CD4-positive, alpha-beta T cell treated with Interleukin-17A for 1 hour (primary cell): ENCODE results near the gene CYP2E1.
A peak's percentile ranks its signal among the peaks of the same experiment; 100 is the strongest.
"Not testable (repeated sequence)": the region's sequence is repeated elsewhere in the genome, so short reads cannot be mapped to it uniquely, and the experiment has no call there.

Source experiments
- DNase-seq: peaks from one replicate; pipeline ENCODE4 v3.0.0-alpha.2; 2020

CYP2E1 gene

DNA sequence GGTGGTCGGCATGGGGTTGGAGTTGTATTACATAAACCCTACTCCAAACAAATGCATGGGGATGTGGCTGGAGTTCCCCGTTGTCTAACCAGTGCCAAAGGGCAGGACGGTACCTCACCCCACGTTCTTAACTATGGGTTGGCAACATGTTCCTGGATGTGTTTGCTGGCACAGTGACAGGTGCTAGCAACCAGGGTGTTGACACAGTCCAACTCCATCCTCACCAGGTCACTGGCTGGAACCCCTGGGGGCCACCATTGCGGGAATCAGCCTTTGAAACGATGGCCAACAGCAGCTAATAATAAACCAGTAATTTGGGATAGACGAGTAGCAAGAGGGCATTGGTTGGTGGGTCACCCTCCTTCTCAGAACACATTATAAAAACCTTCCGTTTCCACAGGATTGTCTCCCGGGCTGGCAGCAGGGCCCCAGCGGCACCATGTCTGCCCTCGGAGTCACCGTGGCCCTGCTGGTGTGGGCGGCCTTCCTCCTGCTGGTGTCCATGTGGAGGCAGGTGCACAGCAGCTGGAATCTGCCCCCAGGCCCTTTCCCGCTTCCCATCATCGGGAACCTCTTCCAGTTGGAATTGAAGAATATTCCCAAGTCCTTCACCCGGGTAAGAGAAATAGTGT lies at the start of gene CYP2E1:
CYP2E1 (plus strand) TSS at position 407 of the 632 bp plus-strand sequence; CDS start at position 440, 33 bp downstream.
- DNase-seq: no peak

DNA sequence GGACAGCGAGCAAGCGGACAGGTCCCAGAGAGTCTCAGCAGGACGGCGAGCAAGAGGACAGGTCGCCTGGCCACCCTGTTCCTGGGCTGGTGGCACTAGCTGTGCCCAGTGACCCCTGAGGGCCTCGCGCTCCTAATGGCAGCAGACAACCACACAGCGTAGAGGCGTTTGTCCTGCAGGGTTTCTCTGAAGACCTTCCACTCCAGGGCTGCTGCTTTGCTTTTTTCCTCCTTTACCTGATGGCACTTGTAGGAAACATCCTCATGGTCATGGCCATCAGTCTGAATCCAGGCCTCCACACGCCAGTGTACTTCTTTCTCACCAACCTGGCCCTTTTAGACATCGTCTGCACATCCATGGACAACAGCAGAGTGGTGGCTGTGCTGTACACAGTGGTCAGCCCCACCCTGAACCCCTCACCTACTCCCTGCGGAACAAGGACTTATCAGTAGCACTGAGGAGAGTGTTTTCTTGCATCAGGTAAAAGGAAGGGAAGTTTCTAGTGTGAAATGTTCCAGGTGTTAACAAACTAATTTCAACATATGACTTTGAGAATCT lies 46.0 kb upstream of the CYP2E1 start:
- DNase-seq: no peak

DNA sequence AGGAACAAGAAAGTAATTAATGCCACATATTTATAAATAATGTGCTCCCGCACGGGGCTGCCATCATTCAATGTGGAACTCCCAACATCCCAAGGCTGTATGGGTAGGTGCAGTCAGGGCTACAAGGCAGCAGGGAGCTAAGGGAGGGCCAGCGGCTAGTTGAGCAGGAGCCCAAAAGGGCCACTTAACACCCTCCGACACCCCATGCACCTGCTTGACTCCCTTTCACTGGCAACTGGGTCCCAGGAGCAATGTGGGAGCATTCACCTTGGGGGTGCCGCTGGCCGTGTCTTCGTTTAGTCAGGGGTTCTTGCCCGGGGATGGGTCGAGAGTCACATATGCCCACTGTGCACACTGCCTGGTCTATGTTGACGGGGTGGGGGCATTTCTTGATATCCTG lies 45.5 kb upstream of the CYP2E1 start:
- DNase-seq: no peak

DNA sequence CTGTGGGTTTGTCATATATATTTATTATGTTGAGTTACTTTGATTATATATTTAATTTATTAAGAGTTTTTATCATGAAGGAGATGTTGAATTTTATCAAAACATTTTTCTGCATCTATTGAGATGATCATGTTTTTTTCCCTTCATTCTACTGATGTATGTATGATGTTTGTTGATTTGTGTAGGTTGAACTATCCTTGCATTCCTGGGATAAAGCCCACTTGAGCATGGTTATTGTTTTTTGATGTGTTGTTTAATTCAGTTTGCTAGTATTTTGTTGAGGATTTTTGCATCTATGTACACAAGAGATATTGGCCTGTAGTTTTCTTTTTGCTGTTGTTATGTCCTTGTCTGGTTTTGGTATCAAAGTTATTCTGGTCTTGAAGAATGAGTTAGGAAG lies 42.3 kb upstream of the CYP2E1 start:
- DNase-seq: no peak

DNA sequence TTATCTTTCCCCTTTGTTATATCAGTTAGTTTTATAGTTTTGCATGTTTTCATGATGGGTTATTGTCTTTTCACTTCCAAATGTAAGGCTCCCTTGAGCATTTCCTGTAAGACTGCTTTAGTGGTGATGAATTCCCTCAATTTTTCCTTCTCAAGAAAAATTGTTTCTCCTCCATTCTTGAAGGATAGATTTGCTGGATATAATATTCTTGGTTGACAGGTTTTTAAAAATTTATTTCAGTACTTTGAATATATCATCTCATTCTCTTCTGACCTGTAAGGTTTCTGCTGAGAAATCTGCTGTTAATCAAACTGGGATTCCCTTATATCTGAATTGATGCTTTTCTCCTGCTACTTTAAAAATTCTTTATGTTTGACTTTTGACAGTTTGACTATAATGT lies 40.1 kb upstream of the CYP2E1 start:
- no peak for DNase-seq

DNA sequence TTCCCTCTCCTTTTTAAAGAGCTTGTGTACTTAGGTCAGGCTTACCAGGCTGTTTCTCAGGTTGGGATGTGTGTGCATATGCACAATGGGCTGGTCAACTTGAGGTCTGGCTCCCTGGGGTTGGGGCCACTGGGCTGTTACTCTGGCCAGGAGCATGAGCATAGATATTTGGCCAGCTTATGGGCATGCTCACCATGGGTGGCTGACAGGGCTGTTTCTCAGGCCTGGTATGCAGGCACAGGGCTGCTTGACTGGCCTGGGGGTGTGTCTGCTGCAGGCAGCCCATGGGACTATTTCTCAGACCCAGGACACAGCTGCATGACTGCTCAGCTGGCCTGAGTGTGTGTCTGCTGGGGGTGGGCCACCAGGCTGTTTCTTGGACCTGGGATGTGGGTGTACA lies 38.8 kb upstream of the CYP2E1 start:
- DNase-seq: no peak

DNA sequence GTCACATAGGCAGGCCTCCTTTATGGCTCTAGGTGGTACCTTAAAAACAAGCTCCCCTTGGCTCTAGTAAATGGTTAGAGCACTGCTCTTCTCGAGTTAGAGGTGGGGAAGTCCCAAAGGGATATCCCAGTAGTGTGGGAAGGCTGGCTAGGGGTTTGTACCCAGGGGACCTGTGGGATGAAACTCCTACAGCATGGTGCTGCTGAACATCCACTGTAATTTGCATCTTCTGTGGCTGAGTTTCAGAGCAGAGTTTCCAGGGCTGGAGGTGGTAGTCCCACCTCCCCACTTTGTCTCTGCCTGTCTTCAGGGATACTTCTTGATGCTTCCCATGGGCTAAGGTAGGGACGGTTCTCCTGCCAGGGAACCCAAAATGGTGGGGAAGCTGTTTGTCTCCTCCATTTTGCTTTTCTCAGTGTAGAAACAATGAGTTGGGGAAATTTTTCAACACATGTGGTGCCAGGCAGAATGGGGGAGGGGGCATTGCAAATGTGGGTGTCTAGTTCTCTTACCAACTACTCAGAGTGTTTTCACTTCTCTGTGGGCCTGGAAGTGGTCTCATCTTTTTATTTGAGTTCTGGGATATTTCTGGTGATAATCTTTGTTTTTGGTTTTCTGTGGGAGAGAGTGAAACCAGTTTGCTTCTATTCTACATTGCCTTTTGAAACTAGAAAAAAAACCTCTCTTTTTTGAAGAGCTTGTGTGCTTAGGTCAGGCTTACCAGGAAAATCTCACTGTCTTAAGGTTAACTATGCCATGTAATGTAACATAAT lies 37.2 kb upstream of the CYP2E1 start:
- DNase-seq: no peak

DNA sequence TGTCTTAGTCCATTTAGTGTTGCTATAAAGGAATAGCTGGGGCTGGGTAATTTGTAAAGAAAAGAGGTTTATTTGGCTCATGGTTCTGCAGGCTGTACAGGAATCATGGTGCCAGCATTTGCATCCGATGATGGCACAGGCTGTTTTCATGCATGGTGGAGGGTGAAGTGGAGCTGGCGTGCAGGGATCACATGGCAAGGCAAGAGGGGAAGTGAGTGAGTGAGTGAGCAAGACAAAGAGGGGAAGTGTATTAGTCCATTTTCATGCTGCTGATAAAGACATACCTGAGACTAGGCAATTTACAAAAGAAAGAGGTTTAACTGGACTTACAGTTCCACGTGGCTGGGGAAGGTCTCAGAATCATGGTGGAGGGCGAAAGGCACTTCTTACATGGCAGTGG lies 33.6 kb upstream of the CYP2E1 start:
- not testable (repeated sequence) for DNase-seq

DNA sequence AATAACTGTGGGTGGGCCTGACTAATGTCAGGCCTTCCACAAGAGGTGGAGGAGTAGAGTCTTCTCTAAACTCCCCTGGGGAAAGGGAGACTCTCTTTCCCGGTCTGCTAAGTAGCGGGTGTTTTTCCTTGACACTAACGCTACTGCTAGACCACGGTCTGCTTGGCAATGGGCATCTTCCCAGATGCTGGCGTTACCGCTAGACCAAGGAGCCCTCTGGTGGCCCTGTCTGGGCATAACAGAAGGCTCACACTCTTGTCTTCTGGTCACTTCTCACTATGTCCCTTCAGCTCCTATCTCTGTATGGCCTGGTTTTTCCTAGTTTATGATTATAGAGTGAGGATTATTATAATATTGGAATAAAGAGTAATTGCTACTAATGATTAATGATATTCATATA lies 29.8 kb upstream of the CYP2E1 start:
- DNase-seq: peak; percentile 29

DNA sequence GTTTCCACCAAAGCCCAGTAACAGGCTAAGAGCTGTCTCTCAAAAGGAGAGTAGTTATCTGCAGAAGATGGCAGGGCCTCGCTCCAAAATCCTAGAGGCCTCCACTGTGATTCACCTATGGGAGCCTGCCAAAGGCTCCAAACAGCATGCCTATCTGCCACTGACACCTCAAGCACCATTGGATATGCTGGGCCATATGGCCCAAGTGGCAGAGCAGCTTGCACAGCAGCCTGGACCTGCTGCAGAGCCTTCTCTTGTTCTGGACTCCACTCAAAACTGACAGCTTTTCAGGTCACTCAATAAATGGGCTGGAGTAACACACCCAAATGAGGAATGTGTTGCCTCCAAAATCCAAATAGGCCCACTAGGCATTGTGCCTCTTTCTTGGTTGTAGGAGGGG lies 28.0 kb upstream of the CYP2E1 start:
- DNase-seq: not testable (repeated sequence)

DNA sequence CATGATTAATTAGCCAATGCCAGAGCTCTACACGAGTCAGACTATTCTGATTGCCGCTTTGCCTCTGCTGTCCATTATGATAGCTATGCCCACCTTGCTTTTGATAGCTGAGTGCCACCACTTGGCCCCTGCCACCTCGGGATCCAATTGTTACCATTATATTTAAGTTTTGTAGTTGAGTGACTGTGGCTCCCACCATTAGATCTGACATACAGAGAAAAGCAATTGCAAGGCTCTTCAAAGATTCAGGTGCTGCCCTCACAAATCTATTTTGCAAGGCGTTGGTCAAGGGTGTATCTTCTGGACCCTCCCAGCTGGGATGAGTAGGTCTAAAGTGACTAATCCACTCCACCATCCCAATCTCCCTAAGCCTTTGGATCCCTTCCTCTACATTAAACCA lies 26.3 kb upstream of the CYP2E1 start:
- not testable (repeated sequence) for DNase-seq

DNA sequence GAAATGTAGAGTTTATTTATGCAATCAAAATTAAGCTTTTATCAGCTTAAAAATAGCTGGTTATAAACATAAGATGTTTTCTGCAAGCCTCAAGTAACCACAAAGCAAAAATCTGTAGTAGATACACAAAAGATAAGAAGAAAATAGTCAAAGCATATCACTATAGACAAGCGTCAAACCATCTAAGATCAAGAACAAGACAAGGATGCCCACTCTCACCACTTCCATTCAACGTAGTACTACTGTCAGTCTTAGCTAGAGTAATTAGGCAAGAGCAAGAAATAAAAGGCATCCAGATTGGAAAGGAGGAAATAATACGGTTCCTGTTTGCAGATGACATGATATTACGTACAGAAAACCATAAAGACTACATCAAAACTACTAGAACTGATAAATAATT lies 17.5 kb upstream of the CYP2E1 start:
- no peak for DNase-seq

DNA sequence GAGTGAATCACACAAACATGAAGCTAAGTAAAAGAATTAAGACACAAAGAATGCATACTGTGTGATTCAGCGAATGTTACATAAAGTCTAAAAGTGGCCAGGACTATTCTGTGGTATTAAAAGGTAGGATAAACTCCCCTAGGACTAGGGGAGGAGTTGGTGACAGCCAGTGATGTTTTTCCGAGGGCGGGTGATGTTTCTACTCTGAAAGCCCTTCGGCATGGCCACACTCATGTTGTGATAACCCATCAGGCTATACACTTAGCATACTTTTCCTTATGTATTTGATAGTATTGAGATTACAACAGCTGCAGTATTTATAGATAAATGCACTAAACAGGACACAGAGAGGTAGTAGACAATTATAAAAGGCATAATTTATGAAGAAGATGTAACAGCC lies 15.8 kb upstream of the CYP2E1 start:
- no peak for DNase-seq

DNA sequence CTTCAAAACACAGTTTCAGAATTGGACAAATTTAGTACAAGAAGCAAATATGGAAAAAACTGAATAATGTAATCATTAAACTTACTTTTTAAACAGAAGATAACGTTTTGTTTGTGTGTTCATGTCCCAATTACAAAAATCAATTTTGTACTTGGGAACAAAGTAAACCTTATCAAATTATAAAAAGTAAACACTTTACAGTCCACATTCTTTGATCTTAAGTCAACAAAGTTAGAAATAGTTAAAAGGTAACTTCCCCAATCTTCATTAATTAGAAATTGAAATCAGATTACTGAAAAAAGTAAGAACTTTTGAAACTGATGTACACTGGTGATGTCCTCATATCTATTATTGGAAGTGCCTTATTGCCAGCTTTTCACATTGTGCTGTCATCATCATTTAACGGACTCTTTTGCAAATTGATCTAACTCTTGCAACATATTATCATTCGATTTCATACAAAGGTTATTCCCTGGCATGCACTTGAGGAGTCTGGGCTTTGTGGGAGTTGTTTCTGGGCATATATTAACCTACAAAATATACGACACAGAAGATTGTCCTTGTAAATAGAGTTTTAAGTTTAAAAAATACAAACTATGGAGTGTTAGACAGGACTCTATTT lies 15.1 kb upstream of the CYP2E1 start:
- no peak for DNase-seq

DNA sequence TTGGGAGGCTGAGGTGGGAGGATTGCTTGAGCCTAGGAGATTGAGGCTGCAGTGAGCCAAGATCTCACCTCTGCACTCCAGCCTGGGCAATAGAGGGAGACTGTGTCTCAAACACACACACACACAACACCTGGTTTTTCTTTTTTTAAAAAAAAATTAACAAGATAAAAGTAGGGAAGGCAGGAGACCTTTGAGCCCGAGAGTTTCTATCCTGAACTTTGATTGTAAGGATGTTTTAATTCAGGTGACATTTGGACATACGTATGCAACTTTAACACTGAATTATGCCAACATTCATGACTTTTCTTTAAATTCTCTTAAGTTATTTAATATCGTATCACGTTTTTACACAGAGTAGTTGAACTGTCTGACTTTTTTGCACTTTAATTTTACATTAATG lies 11.7 kb upstream of the CYP2E1 start:
- no peak for DNase-seq

DNA sequence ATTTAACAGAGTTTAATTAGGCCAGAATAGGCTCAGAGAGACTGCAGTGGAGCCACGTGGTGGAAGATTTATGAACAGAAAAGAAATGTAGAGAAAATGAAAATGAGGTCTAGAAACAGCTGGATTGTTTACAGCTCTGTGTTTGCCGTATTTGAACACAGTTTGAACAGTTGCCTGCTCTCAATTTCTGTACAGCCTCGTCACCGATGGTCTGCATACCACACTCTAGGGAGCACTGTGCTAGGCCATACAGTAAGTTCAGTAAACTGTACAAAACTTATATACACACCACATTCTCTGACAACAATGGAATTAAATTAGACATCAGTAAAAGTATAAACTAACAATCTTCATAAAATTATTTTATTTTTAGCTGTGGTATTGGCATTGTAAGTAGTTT lies 11.1 kb upstream of the CYP2E1 start:
- DNase-seq: no peak

DNA sequence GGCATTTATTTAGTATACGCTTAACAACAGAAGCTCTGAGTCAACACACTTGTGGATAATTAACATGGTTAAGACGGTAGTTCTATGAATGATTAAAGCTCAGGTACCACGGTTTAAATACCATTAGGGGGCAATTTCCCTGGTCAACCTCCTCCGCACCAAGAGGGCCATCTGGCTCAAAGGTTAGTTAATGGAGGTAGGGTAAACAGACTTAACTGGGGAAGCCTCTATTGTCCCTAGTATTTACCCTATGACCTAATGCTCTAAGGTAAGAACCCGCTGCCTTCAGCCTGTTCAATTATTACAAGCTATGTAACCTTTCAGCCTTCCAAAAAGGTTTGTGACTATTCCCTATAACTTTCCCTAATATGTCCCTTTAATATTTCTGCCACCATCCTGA lies 8.6 kb upstream of the CYP2E1 start:
- not testable (repeated sequence) for DNase-seq

DNA sequence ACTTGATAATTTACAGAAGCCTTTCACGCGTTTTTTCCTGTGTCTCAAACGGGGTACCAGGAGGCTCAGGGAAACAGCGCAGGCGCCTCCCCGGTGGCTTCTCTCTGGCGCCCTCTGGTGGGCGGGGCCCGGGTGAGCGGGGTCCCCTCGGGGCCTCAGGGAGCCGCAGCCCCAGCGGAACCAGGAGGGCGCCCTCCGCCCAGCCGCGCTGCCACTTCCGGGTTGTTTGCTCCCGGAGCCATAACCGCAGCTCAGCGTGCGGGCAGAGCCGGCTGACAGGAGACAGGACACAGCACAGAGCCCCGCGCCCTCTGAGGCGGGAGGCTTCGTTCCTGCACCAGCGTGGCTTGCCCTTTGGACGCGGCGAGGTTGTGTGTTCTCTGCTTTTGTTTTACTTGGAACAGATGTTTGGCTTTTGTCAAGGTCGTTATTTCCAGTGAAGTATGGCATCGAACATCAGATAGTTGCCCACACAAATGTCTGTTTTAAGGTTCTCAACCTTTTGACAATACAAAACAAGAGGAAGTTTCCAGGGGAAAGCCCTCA lies 6.9 kb upstream of the CYP2E1 start:
- DNase-seq: peak; percentile 88

DNA sequence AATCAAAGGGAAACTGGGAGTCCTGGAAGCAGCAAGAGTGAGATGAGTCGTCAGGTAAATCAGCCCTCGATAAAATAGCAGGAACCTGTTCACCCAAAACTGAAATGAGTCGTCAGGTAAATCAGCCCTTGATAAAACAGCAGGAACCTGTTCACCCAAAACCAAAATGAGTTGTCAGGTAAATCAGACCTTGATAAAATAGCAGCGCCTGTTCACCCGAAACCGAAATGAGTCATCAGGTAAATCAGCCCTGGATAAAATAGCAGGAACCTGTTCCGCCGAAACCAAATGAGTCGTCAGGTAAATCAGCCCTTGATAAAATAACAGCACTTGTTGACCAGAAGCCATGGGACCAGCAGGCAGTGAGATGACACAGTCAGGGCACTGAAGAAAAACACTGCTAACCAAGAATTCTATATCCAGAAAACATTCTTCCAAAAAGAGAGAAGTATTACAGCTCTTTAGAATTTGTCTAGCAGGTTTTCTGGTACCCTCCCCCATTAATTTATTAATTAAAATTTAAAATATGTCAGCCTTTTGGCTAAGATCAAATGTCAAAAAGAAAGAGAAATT lies 3.4 kb upstream of the CYP2E1 start:
- DNase-seq: no peak

DNA sequence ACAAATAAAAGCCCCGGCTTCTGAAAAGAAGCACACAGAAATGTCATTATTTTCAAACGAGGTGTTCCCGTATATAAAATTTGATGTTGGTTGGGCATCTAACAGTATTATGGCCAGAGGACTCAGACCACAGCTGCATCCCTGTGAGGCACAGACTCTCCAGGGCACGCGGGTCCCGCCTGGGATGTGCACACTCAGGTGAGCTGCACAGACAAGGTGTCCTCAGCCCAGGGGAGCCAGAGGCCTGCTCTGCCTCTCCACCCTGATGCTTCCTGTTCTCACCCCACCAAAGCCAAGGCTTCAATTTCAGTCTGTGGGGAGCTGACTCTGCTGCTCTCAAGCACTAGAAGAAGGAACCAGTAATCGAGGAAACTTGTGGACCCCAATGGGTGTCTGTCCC lies 1.7 kb upstream of the CYP2E1 start:
- no peak for DNase-seq

DNA sequence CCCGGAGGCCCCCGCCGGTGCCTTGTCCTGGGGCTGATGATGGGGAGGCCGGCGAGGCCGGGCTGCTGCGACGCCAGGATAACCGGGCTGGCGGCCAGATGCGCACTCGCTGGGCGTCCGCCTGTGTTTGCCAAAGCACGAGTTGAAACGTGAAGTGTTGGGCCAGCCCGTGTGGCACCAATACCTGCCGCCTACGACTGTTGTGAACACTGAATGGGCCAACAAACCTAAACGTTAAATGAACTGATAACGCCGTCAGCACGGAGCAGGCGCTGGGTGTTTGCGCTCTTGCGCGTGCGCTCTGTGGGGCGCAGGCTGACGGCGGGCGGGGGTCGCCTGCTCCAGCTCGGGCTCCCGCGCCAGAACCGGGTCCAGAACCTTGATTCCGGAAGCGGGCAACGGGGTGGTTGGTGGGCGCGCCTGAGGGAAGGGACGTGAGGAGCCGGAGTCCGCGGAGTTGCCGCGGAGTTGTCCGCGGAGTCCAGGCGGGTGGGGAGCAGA lies 658 bp downstream of the CYP2E1 start:
- DNase-seq: no peak

DNA sequence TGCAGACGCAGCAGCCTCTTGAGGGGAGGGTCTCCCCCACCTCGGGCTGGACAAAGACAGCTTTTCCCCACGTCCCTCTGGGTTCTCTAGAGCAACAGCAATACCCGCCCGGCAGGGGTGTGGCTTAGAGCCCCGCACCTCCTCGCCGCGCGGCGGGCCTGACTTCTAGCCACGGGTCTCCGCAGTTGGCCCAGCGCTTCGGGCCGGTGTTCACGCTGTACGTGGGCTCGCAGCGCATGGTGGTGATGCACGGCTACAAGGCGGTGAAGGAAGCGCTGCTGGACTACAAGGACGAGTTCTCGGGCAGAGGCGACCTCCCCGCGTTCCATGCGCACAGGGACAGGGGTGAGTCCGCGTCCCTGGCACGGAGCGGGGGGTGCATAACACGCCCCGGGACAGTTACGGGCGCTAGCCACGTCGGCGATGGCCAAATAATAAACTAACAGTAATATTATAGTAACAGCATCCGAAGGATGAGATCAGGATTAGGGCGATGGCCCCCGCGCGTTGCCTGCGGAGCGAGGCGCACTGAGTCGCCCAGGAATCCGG lies 1.2 kb downstream of the CYP2E1 start:
- no peak for DNase-seq
